HG03457 (cell line): Measurements from ENCODE around the gene KCNN2.

Experiments used
- ATAC-seq: cut with Tn5 transposase; IDR thresholded peaks from one replicate; pipeline ENCODE4 v1.9.1; 2021; ENCODE audit warnings: moderate number of reproducible peaks; ENCODE audit not compliant: unreplicated experiment

KCNN2 gene

DNA sequence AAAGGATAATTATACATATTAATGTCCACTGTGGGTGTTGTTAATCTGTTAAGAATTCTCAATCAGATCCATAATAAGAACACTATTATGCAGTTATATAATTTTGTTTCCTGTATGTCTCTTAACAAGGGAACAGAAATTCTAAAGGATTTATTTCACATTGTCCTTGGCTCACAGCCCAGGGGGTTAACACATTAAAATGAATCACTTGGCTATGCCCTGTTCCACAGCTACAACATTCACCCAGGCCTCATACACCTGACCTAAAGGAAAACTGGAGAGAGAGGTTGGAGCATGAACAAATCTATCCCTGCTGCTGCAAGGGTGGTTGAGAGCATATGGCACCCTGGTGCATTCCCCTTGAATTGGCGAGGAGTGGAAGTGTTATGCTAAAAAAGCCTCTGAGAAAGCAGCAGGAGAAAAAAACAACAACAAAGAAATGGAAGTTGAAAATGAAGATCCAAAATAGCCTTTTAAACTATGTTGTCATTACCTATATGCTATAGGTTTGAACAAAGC lies 116.0 kb downstream of the KCNN2 start:
- no peak for ATAC-seq

GRCh38 chr5:114500756-114501155 lies 138.9 kb downstream of the KCNN2 start:
- no peak for ATAC-seq

GRCh38 chr5:114504560-114504959 lies 142.7 kb downstream of the KCNN2 start:
- no peak for ATAC-seq

GRCh38 chr5:114524221-114524620 lies 162.4 kb downstream of the KCNN2 start:
- ATAC-seq: no peak

DNA sequence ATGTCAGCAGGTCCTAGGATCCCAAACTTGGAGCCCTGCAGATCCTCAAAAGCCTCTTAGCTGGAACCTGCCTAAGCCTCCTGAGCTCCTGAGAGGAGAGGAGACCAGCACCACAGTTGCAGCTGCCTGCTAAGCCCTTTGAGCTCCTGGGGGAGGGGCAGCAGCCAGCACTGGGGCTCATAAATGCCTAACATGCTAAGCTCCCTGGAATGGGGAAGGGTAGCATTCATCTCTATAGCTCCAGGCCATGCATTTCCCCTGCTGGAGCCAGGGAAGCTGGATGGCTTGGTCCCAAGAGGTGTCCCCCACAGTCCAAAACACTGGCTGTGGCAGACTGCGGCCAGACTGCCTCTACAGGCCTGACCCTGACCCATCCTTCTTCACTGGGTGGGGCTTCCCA lies 182.7 kb downstream of the KCNN2 start:
- ATAC-seq: no peak
